OCI-M1 (cell line): ENCODE results near the gene P4HA3.
A peak's percentile ranks its signal among the peaks of the same experiment; 100 is the strongest.
"Not testable (repeated sequence)": the region's sequence is repeated elsewhere in the genome, so short reads cannot be mapped to it uniquely, and the experiment has no call there.

Source experiments
- DNase-seq: peaks from one replicate; lab custom pipeline; 2025; lab: John Stamatoyannopoulos, UW

Gene P4HA3

DNA sequence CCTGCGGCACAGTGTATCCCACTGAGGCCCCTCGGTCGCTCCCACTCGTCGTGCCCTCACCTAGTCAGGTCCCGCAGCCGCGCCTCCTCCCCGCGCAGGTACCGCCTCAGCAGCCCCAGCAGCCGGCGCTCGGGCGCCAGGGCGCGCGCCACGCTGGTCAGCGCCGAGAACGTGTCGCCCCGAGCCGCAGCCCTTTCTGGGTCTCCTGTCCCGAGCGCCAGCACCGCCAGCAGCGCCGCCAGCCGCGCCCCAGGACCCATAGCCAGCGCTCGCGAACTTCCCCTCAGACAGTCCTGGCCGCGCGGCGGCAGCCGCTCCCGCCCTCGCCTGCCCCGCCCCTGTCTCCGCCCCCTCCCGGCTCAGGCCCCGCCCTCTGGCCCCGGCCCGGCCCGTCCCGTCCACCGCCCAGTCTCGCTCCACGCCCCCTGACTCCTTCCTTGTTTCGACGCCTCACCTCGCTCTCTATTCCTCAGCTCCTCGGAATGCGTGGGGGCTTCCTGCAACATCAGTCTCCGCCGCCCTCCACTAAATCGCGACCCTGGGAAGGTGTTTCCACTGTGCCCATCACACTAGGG, at the start of gene P4HA3:
Gene P4HA3 (minus strand): TSS at position 289 of the 575 bp plus-strand sequence. CDS start 29 bp downstream, at position 260.
- no peak for DNase-seq

DNA sequence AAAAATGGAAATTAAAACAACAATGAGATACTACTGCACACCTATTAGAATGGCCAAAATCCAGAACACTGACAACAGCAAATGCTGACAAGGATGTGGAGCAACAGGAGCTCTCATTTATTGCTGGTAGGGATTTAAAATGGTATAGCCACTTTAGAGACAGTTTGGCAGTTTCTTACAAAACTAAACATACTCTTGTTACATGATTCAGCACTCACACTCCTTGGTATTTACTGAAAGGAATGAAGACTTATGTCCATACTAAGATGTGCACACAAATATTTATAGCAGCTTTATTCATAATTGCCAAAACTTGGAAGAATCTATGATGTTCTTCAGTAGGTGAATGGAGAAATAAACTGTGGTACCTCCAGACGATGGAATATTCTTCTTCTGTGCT, 46.0 kb upstream of the P4HA3 start:
- no peak for DNase-seq

DNA sequence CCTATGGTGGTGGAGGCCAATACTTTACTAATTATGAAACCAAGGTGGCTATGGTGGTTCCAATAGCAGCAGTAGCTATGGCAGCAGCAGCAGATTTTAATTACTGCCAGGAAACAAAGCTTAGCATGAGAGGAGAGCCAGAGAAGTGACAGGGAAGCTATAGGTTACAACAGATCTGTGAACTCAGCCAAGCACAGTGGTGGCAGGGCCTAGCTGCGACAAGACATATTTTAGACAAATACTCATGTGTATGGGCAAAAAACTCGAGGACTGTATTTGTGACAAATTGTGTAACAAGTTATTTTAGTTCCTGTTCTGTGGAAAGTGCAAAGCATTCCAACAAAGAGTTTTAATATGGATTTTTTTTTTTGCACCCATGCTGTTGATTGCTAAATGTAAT, 44.2 kb upstream of the P4HA3 start:
- no peak for DNase-seq

DNA sequence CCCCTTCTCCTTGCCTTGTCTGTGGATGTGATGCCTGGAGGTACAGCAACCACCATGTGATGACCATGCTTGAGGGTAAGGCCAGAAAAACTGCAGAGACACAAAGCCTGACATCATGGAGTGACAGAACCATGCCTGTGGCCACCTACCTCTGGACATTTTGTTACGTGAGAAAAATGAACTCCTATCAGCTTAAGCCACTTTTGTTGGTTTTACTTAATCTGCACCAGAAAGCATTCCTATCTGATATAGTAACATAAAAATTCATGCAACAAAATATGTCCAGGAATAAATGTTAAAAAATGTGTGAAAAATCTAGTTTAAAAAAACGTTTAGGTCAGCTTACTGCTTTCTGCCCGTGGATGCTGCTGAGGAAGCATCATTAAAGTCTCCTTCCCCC, 42.6 kb upstream of the P4HA3 start:
- no peak for DNase-seq

DNA sequence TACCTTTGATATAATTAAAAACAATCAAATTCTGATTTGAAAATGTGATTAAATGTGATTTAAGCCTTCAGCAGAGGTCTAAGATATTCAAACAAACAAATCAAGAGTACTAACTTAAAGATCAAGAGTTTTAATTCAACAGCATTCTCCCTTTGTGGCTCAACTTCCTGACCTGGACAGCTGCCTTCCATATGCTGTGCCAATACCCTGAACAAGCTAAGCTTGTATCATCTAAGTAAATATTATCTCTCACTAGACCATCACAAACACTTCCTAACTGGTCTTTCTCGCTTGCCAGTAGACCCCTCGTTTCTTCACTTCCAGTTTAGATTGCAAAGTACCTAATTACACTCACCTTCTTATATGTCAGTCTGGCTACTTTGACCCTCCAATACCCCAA, 35.9 kb upstream of the P4HA3 start:
- DNase-seq: no peak

DNA sequence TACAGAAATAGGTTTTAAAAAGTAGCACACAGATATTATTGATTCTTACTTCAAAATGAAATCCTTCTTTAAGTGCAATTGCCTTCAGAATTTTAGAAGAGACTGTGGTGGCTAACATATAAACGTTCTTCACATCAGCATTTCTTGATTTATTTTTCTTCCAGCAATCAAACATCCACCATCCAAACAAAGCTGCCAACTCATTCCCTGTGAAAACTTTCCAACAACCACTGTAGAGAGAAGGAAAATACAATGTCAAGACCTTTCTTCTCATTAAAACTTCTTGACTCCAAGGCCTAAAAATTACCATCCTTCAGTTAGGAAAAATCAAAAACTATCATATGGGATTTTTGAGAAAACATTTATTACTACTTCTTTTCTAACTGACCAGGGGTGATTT, 34.0 kb upstream of the P4HA3 start:
- DNase-seq: no peak

DNA sequence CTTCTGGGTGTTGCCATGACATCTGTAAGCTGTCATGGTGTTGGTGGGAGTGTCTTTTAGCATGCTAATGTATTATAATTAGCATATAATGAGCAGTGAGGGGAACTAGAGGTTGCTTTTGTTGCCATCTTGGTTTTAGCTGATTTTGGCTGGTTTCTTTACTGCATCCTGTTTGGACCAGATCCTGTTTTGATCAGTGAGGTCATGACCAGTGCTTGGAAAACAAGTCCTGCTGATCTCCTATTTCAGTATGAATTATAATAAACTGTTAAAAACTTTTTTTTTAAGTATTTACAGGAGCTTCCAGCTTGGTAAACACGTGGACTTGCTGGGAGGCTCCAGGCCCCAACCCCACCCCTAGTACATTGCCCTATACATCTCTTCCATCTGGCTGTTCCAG, 30.5 kb upstream of the P4HA3 start:
- no peak for DNase-seq

DNA sequence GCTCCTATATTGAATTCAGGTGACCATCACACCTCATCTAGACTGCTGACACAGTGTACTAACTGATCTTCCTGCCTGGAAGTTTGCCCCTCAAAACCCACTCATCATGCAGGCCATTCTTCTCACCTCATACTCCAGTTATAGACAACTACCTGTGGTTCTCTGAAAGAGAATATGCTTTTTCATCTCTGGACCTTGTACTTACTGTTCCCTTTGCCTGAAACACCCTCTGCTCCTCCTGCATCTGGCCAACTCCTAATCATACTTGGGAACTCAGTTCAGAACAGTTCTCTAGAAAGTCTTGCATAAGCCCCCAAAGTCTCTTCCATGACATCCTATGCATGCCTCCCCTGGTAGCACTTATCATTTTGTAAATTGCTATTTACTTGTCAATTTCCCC, 28.2 kb upstream of the P4HA3 start:
- no peak for DNase-seq

DNA sequence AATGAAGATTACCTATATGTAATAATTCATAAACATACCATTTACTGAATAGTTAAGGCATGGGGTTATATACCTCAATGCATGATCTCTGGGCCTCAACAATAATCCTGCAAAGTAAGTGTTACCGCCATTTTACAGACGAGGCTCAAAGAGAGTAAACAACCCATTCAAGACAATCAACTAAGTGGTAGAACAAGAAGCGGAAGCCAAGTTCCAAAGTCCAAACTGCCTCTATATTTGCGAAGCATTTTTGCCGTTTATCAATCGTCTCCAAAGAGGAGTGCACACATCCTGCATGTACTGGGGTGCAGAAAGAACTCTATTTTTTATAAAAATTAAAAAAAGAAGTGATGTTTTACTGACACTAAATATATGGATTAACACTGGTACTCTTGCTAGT, 27.5 kb upstream of the P4HA3 start:
- DNase-seq: no peak

DNA sequence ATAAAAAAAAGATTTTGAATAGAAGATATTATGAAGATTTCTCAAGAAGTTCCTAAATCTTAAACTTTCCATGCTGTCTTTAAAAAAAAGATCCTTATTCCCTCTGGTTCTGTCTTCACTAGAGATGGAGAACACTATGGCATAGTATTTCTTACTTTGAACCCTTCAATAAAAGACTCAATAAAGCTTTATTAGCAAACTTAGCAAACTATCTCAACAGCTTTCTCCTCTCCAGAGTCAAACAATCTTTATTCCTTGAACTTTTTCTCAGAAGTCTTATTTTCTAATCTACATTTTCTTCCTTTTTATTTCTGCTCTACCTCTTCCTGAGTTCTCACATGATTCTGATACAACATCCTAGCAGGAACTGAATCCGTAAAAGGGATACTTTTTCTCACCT, 21.8 kb upstream of the P4HA3 start:
- no peak for DNase-seq

DNA sequence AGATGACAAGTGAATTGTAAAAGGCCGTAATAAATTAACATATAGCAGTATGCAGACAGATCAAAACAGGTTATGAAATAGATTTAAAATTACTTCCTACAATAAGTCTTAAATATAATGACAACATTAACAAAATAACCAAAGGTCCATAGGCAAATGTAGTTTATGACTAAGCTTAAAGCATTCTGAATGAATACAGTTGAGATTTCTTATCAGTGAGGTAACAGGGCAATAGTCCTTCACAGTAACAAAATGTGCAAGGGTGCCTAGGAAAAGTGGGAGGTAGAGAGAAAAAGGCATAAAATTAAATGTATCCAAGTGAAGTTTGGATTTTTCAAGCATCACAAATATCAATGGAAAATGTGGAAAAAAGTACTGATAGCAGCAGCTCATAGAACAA, 20.9 kb upstream of the P4HA3 start:
- peak; percentile 48 for DNase-seq

DNA sequence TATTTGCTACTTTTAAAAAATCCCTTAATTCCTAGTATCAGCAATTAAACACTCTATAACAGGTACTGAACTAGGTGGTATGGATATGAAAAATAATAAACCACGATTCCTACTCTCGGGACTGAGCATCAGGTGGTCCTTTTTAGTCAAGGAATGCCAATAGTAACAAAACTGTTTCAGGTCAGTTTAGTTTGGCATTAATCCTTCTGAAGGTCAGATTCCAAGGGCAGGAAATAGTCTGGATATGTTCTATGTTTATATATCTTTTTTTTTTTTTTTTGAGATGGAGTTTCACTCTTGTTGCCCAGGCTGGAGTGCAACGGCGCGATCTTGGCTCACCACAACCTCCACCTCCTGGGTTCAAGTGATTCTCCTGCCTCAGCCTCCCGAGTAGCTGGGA, 19.6 kb upstream of the P4HA3 start:
- not testable (repeated sequence) for DNase-seq

DNA sequence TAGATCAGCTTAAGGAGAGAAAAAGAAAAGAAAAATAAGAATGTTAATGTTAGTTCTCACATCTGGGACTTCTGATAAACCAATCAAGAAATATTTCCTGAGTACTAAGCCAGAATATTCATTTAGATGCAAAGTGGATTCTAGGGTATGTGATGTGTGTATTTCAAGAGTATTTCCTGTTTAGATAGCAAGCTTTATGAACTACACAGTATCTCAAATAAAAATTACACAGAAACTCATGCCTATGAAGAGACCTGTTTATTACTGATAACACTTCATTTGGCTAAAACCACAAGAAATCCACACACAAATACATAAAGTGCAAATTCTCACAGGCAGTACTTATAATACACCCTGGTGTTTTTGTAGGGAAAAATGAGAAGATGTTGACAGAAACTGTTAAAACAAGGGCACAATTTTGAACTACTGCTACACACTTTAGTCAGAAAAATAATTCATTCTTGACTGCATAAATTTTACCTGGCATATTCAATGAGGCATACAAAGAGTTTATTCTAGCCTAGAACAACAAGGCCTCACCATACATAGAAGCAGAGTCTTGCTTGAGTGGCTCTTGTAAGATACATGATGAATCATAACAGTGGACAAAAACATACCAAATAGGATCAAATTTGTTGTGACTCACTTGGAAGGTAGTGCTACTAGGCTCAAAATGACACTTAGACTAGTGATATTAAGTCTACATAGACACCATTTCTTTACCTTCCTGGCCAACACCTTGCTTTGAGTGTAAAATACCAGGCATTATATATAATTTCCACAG, 18.8 kb upstream of the P4HA3 start:
- DNase-seq: peak; percentile 90

DNA sequence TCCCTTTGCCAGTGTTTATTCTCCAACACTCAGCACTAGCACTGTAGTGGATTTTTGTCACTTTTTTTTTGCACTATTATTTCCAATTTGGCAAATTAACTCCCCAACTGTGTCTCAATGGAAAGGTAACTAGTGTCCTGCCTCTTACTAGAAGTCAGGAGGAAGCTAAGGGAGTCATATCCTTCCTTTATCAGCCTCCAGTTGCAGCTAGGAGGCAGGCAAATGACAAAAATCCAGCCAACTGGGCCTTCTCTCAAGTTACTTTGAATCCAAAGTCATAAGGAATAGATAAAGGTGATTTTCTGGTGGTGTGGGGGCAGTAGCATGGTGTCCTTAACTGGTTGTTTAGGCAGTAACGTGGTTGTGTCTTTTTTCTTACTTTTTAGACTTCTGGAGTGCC, 15.6 kb upstream of the P4HA3 start:
- DNase-seq: peak; percentile 46

DNA sequence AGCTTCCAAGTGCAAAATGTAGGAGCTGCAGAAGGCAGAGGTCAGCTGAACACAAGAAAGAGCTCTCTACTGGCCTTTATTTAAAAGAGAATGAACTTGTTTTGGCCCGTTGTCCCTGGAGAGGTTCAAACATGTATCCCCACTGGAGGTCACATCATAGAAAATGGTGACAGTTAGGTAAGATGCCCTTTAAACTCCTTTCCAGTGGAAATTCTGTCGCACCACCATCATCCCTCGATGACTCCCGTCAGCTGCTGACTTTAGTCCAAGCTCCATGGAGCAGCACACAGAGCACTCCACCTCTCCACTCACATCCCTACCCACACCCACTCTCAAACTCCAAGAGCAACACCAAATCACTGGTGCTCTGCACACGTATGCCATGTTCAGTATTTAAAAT, 15.2 kb upstream of the P4HA3 start:
- DNase-seq: no peak

DNA sequence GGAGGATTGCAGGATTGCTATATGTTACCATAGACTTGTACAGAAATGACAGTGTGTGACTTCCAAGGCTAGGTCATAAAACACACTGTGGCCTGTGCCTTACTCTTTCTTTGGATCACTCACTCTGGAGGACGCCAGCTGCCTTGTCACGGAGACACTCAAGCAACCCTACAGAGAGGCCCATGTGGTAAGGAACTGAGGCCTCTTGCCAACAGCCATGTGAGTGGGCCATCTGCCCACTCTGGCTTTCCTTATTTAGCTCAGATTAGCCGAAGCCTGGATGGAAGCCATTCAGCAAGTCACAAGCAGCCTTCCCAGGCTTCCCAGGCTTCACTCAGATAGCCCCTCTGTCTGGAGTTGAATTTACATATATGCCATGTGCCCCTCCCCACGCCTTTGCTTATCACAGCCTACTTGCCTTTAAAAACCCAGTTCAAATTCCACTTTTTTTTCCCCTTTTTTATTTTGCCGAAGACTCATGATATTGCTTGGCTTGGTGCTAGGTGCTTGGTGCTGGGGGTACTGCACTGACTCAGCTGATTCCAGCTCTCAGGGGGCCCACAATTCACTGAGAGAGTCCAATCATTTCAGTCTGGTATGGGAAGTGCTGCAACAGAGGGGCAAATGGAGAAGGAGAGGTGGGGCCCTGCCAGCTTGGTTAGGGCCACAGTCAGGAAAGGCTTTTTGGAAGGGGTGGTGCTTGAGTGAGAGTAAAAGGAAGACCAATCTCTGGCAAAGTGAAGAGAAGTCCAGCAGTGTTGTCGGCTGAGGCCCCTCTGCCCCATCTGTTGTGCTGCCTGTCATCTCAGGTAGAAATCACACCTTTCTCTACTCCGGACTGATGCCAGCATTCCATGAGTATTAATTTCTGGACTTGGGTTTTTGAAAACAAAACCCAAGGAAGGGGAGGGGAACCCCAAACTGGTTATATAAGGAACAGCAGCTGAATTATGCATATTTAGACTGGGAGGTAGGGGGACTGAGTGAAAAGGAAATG, 14.5 kb upstream of the P4HA3 start:
- DNase-seq: no peak

DNA sequence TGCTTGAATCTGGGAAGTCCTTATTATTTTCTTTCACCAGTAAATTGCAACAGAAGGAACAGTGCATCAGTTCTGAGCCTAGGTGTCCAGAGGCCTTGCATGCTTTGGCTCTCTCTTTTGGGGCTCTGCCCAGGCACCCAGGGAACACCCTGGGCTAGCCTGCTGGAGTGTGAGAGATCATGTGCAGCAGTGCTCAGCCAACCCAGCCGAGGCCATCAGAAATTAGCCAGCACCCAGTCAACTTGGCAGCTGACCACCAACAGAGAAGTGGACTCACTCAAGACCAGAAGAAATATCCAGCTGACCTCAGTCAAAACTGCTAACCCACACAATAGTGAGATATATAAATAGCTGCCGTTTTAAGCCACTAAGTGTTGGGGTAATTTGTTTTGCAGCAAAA, 11.2 kb upstream of the P4HA3 start:
- no peak for DNase-seq

DNA sequence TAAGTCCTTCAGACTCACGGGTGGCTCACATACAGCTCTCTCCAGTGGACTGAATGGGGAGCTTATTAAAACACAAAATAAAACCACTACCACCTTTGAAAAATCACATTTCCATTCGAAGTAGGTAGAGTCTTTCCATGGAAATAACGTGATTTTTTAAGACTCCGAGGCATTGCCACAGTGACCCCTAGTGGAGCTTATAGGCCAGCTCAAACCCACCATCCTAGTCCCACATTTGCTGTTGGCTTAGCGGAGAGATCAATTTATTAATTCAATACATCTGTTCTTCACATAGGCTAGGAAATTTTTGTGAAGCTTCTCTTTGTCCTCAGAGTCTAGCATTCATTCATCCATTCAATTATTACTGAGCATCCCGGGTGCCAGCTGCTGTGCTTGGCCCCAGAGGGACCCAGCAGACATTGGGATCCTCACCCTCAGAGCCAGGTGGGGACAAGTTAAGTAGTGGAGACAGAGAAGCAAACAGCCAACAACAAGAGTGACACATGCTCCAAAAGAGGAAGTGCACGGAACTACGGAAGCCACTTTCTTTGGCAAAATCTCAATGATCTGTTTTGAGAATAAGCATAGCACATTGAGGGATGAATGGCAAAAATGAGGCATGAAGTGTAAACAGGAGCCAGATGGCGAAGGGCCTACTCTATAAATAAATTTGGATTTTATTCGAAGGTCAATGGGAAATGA, 10.2 kb upstream of the P4HA3 start:
- peak; percentile 93 for DNase-seq

DNA sequence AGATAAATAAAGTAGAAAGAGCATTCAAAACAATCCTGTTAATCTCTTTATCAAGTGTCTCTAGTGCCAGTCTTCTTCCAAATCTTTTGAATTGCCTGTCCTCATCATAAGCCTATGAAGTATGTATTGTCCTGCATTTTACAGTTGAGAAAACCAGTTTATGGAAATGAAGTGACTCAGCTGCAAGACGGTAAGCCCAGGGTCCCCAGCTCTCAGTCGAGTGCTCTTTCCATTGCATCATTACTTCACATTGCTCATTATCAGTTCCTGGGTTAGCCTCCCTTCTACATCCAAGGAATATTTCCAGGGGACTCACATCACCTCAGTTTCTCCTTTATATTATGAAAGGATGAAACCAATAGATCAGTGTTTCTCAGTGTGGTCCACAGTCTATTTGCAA, 9.1 kb upstream of the P4HA3 start:
- DNase-seq: no peak

DNA sequence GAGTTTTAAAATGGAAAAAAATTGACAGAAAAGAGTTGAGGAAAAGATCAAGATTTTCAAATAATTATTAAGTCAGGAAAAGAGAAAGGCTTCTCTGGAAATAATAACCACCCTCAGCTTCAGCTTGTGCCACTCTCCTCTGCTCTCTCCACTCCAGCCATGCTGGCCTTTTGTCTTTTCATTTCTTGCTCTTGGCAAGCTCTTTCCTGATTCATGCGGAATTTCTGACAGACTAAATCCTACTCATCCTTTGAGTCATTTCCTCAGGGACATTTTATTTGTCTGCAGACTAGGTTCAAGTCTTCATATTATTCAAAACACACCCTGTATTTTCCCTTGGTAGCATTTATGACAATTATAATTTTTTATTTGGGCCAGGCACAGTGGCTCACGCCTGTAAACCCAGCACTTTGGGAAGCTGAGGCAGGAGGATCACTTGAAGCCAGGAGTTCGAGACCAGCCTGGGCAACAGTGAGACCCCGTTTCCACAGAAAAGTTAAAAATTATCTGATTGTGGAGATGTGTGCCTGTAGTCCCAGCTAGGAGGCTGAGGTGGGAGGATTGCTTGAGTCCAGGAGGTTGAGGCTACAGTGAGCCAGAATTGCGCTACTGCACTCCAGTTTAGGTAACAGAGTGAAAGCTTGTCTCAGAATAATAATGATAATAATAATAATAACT, 7.8 kb upstream of the P4HA3 start:
- no peak for DNase-seq

DNA sequence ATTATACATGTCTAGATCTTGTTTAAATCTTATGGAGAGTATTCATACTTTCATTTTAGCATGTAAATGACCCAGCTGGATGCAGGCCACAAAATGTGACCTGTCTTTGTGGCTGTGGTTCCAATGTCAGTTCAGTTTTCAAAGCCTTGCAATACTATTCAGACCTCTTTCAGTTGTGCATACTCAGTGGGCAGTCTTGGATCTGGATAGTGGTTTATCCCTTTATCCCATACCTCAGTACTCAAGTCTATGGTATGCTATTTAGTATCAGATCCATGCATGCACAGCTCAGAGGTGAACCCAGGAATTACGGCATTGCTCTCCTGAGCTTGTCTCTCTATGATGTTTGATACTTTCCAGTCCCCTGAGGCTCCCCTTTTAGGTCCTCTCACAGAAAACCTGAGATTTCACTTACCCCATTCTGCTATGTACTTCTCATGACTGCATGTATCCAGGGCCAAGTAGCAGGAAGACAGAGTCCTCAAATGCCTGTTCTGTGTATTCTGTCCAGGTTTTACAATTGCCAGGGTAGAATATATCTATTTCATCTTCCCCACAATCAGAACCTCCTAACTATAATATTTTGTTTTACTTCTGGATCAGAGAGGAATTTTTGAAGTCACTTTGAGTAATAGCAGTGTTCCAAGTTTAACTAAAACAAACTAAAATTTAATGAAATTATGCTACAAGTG, 6.9 kb upstream of the P4HA3 start:
- DNase-seq: no peak
